Anterior cingulate cortex (tissue), 58 donors: Measurements from ENCODE around the gene RASAL2.
A peak's percentile ranks its signal among the peaks of the same experiment; 100 is the strongest.
"Not testable (repeated sequence)": the region's sequence is repeated elsewhere in the genome, so short reads cannot be mapped to it uniquely, and the experiment has no call there.

Experiments
- DNase-seq, 58 donors: peaks; one replicate each; lab custom pipeline; 2025; lab: John Stamatoyannopoulos, UW

The RASAL2 gene

DNA sequence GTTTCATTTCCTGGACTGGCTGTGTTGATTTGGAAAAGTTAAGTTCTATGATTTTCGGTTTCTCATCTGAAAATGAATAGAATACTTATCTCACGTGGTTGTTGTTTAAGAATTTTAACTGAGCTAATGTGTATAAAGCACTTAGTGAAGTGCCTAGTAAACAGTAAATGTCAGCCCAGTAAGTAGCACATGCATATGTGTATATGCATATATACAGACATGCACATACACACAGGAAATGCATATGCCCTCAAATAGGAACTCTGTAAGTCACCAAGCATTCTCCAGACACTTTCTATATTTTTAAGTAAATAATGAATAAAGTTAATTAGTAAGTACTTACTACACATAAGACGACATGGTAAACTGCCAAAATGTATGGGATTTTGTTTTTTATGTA, 274.3 kb downstream of the RASAL2 start:
- no peak for DNase-seq

DNA sequence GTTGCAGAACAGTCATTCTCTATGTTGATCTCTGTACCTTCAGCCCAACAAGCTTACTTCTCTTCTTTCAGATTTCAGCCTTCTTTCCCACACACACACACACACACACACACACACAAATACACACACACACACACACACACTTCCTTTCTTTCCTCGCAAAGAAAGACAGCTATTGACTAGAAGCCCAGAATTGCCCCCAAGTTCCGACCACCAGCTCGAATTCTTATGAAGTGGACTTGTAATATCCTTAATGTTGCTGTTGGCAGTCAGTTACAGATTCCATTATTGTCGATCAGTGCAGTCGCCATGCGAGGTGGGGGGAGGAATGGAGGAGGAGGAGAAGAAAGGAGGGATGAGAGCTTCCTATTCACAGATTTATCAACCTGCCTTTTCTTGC, 277.3 kb downstream of the RASAL2 start:
- DNase-seq: peak in 14 of 58 donors; percentile 1 to 37 (median 10)

- peak in 3 of 58 donors; percentile 2 to 9 (median 8) for DNase-seq
Observed at GRCh38 chr1:178371933-178372388, 278.1 kb downstream of the RASAL2 start.

GRCh38 chr1:178374016-178374415, 280.1 kb downstream of the RASAL2 start:
- no peak for DNase-seq

DNA sequence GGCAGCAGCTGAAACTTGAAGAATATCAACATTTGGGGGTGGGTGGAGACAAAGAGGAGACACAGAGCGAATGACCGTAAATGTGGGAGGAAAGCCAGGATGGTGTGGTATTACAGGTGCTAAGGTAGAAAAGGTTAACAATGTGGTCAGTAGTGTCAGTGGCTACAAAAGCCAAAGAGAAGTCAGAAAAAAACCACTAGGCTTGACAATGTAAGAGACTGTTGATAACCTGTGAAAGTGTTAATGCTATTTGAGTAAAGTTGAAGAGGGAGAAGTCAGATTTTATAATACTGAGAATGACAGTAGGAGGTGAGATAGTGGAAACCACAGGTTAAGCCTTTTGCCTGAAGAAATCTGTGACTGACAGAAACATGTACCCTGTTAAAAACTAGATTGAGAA, 282.1 kb downstream of the RASAL2 start:
- DNase-seq: no peak

DNA sequence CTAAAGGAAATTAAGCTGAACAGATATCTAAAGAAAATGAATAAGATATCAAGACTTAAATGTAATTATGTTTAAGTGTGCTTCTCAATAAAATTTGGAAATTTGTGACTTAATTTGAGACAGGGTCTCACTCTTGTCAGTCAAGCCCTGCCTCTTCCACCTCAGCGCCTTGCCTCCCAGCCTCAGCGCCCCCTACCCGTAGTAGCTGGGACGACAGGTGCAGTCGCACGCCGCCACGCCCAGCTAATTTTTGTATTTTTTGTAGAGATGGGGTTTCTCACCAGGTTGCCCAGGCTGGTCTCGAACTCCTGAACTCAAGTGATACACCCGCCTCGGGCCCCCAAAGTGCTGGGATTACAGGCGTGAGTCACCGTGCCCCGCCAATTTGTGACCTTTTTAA, 285.9 kb downstream of the RASAL2 start:
- no peak for DNase-seq

- DNase-seq: no peak
Observed at GRCh38 chr1:178382372-178382771, 288.5 kb downstream of the RASAL2 start.

DNA sequence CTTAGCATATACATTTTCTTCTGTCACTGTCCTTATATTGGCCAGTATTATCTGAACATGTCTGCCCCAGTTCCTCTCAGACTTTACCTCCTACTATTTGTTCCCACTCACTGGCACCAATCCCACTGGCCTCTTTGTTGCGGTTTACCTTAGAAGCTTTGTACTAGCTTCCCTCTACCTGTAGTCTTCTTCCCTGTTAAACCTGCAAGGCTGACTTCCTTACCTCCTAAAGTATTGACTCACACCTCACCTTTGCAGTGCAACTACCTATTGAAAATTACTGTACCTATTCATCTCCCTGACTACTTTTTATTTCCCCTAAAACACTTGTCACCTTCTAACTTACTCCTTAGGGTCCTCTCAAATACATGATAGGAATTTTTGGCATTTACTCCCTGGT, 291.8 kb downstream of the RASAL2 start:
- DNase-seq: no peak

- peak in 3 of 58 donors; percentile 3 to 13 (median 9) for DNase-seq
Observed at GRCh38 chr1:178388418-178389145, 294.7 kb downstream of the RASAL2 start.

GRCh38 chr1:178389441-178389840, 295.5 kb downstream of the RASAL2 start:
- no peak for DNase-seq

GRCh38 chr1:178390280-178390679, 296.4 kb downstream of the RASAL2 start:
- DNase-seq: not testable (repeated sequence)

DNA sequence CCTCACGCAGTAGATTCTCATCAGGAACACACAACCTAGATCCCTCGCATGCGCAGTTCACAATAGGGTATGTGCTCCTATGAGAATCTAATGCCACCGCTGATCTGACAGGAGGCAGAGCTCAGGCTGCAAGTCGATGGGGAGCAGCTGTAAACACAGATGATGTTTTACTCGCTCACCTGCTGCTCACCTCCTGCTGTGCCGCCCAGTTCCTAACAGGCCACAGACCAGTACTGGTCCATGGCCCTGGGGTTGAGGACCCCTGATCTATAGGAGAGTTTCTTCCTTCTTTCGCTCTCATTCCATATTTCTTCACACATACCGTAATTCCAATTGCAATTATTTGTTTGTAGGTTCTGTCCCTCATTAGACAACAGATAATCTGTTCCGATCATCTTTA, 299.5 kb downstream of the RASAL2 start:
- DNase-seq: no peak

GRCh38 chr1:178396789-178397188, 302.9 kb downstream of the RASAL2 start:
- no peak for DNase-seq

- no peak for DNase-seq
Observed at GRCh38 chr1:178397678-178398077, 303.8 kb downstream of the RASAL2 start.

- no peak for DNase-seq
Observed at GRCh38 chr1:178399177-178399728, 305.3 kb downstream of the RASAL2 start.

GRCh38 chr1:178405137-178405536, 311.2 kb downstream of the RASAL2 start:
- DNase-seq: no peak

- no peak for DNase-seq
Observed at GRCh38 chr1:178407215-178407614, 313.3 kb downstream of the RASAL2 start.

GRCh38 chr1:178407655-178408054, 313.8 kb downstream of the RASAL2 start:
- peak in 1 of 58 donors; percentile 5 for DNase-seq

DNA sequence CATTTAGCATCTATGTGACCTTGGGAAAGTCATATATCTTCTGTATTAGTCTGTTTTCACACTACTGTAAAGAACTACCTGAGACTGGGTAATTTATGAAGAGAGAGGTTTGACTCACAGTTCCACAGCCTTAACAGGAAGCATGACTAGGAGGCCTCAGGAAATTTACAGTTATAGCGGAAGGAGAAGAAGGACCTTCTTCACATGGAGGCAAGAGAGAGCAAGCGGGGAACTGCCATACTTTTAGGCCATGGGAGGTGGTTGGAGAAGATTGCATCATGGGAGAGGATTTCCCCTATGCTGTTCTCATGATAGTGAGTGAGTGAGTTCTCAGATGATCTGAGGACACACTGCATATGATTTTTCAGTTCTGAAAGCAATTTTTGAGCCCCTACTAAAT, 315.0 kb downstream of the RASAL2 start:
- no peak for DNase-seq

GRCh38 chr1:178409541-178409940, 315.6 kb downstream of the RASAL2 start:
- no peak for DNase-seq

DNA sequence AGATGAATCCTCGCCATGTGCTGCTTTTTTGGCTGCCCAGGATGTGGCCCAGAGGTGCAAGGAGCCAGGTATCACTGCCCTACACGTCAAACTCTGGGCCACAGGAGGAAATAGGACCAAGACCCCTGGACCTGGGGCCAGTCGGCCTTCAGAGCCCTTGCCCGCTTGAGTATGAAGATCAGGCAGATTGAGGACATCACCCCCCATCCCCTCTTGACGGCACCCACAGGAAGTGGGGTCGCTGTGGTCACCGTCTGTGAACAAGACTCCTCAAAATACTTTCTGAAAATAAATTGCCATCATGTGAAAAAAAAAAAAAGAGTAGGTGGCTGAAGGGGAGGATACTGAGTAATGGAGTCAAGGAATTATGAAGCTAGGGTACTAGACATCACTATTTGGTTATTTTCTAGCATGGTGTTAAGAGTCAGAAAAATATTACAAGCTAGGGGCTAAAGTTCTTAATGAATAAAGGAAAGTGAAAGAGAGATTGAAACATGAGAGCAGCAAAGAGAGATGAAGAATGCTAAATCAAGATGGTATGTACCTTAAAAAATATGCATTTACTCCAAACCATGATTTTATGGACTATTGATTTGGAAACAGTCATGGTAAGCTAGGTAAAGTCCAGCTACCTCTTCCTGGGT, 318.0 kb downstream of the RASAL2 start:
- DNase-seq: no peak

DNA sequence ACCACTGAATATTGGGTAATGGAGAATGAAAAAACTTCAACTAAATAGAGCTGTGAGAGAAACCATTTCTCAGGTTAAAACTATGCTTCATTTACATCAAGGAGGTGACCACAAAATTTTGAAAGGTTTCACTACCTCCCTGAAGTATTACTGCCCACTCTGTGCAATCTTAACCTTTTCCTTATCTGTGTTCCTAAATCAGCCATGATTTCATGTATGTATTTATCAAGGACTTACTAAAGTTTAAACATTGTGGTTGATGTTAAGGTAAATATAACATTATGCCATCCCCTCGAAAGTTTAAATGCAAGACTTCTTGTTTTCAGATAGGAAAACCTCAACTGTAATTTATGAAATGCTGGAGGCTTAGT, 318.5 kb downstream of the RASAL2 start:
- no peak for DNase-seq
